GM12878 (cell line): ENCODE data around the gene TCF12. TPM values are rescaled to one million over a fixed set of nuclear protein-coding genes. Genes with fewer than 3 reads are reported as not detected.

ENCODE experiments used
- ATAC-seq: fragments of 200-7000 bp; cut with Tn5 transposase; 3 replicates; pipeline ENCODE4 v1.9.1; 2020; ENCODE audit warnings: mild to moderate bottlenecking, moderate library complexity
- BruUV-seq: library from RNA; stranded (reverse); fragments of 400-500 nt; replicated peaks from 2 replicates; lab custom pipeline; 2021; lab: Mats Ljungman, UMichigan
- CTCF ChIA-PET: fragments of 300-600 bp; sonication (Branson Sonifier 250); formaldehyde crosslinking; extraction: SDS; loops from one replicate; lab custom pipeline; 2021; ENCODE audit warnings: inconsistent platforms; lab: Yijun Ruan, JAX
- POLR2A ChIA-PET: fragments of 350-600 bp; formaldehyde crosslinking; extraction: SDS; loops from one replicate; lab custom pipeline; 2021; ENCODE audit warnings: inconsistent platforms; lab: Charles Lee
- RAD21 ChIA-PET: fragments of 300-600 bp; sonication (Branson Sonifier 250); formaldehyde crosslinking; loops from one replicate; lab custom pipeline; 2023; ENCODE audit warnings: antibody characterized with exemption; ENCODE audit not compliant: unreplicated experiment; lab: Charles Lee
- SMC1A ChIA-PET: fragments of 300-600 bp; sonication (Branson Sonifier 250); formaldehyde crosslinking; loops from one replicate; lab custom pipeline; 2023; ENCODE audit not compliant: unreplicated experiment, uncharacterized antibody; lab: Charles Lee
- DNase-seq: peaks from one replicate; pipeline ENCODE4 v3.0.0-alpha.2; 2011; ENCODE audit warnings: low read depth, low spot score
- FAIRE-seq: peaks from 3 replicates; lab custom pipeline; 2011; peaks lifted over from hg19 to GRCh38; lab: Jason Lieb, UNC
- H2AFZ ChIP-seq: 2 replicates; pipeline ENCODE4 v1.6.0; 2011; ENCODE audit warnings: low read depth, low read length, control low read depth; ENCODE audit not compliant: control insufficient read depth
- H3K27ac ChIP-seq: 2 replicates; pipeline ENCODE4 v1.5.1; 2011; ENCODE audit warnings: control low read depth; ENCODE audit not compliant: control insufficient read depth, insufficient read depth
- H3K27me3 ChIP-seq, 2 experiments: replicated peaks in 1 of 2; 2 replicates each; pipeline versions ENCODE4 v1.6.0 to v1.6.1; 2011; ENCODE audit warnings: low read length in 1 of 2; ENCODE audit not compliant: control insufficient read depth in 2 of 2, insufficient read depth in 2 of 2
- H3K36me3 ChIP-seq, 2 experiments: 2 replicates each; pipeline ENCODE4 v1.5.1; 2011; ENCODE audit warnings: low read length in 1 of 2; ENCODE audit not compliant: control insufficient read depth in 2 of 2, insufficient read depth in 2 of 2
- H3K4me1 ChIP-seq: 2 replicates; pipeline ENCODE4 v1.6.1; 2011; ENCODE audit warnings: mild to moderate bottlenecking, low read length, moderate library complexity, mixed read lengths; ENCODE audit not compliant: control insufficient read depth, insufficient read depth
- H3K4me2 ChIP-seq: 2 replicates; pipeline ENCODE4 v1.6.0; 2011; ENCODE audit warnings: control low read depth; ENCODE audit not compliant: control insufficient read depth, insufficient read depth
- H3K4me3 ChIP-seq: fragments of 200-600 bp; sonication (generic); 2 replicates; pipeline ENCODE4 v1.5.1; 2016
- H3K79me2 ChIP-seq: 2 replicates; pipeline ENCODE4 v1.6.0; 2011; ENCODE audit warnings: low read length; ENCODE audit not compliant: control insufficient read depth, insufficient read depth
- H3K9ac ChIP-seq: 2 replicates; pipeline ENCODE4 v1.8.0; 2011; ENCODE audit warnings: low read length, control low read depth, mixed read lengths; ENCODE audit not compliant: control insufficient read depth, insufficient read depth
- H3K9me3 ChIP-seq: replicated peaks from 3 replicates; pipeline ENCODE4 v1.5.1; 2011; ENCODE audit warnings: mild to moderate bottlenecking, low read length; ENCODE audit not compliant: control insufficient read depth, insufficient read depth
- H4K20me1 ChIP-seq: 2 replicates; pipeline ENCODE4 v1.6.0; 2011; ENCODE audit not compliant: control insufficient read depth, insufficient read depth
- BCL3 ChIP-seq: IDR thresholded peaks from 2 replicates; pipeline ENCODE4 v1.6.1; 2011; ENCODE audit warnings: borderline replicate concordance, low read depth, mild to moderate bottlenecking, moderate library complexity, low read length; ENCODE audit not compliant: insufficient read depth, poor library complexity, severe bottlenecking
- PAX5 ChIP-seq: IDR thresholded peaks from 2 replicates; pipeline ENCODE4 v1.6.1; 2011; ENCODE audit warnings: low read depth, low read length, borderline replicate concordance
- PBX3 ChIP-seq: IDR thresholded peaks from 2 replicates; pipeline ENCODE4 v1.6.1; 2011; ENCODE audit warnings: mild to moderate bottlenecking, low read depth, low read length, moderate library complexity; ENCODE audit not compliant: insufficient replicate concordance
- TCF3 ChIP-seq: IDR thresholded peaks from 2 replicates; pipeline ENCODE4 v1.6.1; 2012; ENCODE audit warnings: low read depth, mild to moderate bottlenecking, low read length, borderline replicate concordance; ENCODE audit not compliant: insufficient read depth
- WGBS: methylation state at CpG from one replicate; pipeline ENCODE4 v1.1.6; 2016; ENCODE audit warnings: low lambda C conversion rate; ENCODE audit not compliant: insufficient replicate concordance, insufficient coverage; ENCODE audit errors: missing lambda C conversion rate; 5-methylcytosine and 5-hydroxymethylcytosine counted together
- in situ Hi-C: fragments of 300-500 bp; cut with MboI; formaldehyde crosslinking; loops from 9 replicates; pipeline ENCODE4 v1.14.3; 2018; ENCODE audit warnings: mixed read lengths
- intact Hi-C: fragments of 100-400 bp; cut with micrococcal nuclease; formaldehyde crosslinking; loops from one replicate; pipeline ENCODE4 v1.14.2; 2022; ENCODE audit not compliant: unreplicated experiment
- polyA plus RNA-seq, 11 experiments: library from polyadenylated mRNA; depleted of rRNA in 4 of 11; unstranded in 6 of 11; stranded (reverse) in 5 of 11; fragments of >200 nt; fragmentation: Nextera tagmentation in 4 of 11; fragmentation: Illumina TruSeq in 1 of 11; extraction: Ambion mirVana in 4 of 11; extraction: Trizol in 1 of 11; gene quantifications; 1 replicate in 1 of 11; 2 replicates in 10 of 11; pipeline versions ENCODE4 v1.2.1 to v1.2.3, GENCODE V29; 2011 to 2016; ENCODE audit warnings: inconsistent platforms in 2 of 11, missing spikeins in 2 of 11, low read depth in 1 of 11
- total RNA-seq, 4 experiments: library from RNA; depleted of rRNA in 3 of 4; stranded (reverse); fragments of >200 nt in 3 of 4; fragmentation: Illumina TruSeq in 1 of 4; extraction: Trizol in 1 of 4; gene quantifications; 2 replicates each; pipeline versions ENCODE4 v1.2.1 to v1.2.3, GENCODE V29; 2013 to 2021

Gene TCF12
- total and polyA plus RNA-seq, 10 of the 15 experiments (the other 5 are each of a cell fraction or from before 2014, with no cell fraction given): 8.2 to 70.9 (median 49.5) TPM

- in situ Hi-C loops: no loop called here
Observed at GRCh38 chr15:57319919-57320560, 401.6 kb downstream of the TCF12 start.

More at GRCh38 chr15:57319919-57320560, 401.6 kb downstream of the TCF12 start:
- ATAC-seq: no peak
- DNase-seq: no peak
- POLR2A ChIA-PET: no interaction called here
- no peaks in the 10 kb centered on the region for H3K36me3 ChIP-seq
- H3K4me2 ChIP-seq: no peak overlapping the region
- FAIRE-seq: no peak
- RAD21 ChIA-PET: no interaction called here
- H2AFZ ChIP-seq: no peak overlapping the region
- CTCF ChIA-PET: no interaction called here
- H3K4me3 ChIP-seq: no peak overlapping the region
- H4K20me1 ChIP-seq: no peaks in the 10 kb centered on the region
- no peaks in the 10 kb centered on the region for H3K4me1 ChIP-seq
- BruUV-seq: no TSS peak
- WGBS: 88% methylated on average over 16 of the region's 23 CpGs
- SMC1A ChIA-PET: no interaction called here
- intact Hi-C loops: no loop called here
- no peak overlapping the region for H3K27ac ChIP-seq
- H3K27me3 ChIP-seq: no peaks in the 10 kb centered on the region
- H3K79me2 ChIP-seq: no peaks in the 10 kb centered on the region
- no peak overlapping the region for H3K9ac ChIP-seq
- TF ChIP-seq BCL3 (peak; percentile 97), PAX5 (no peak), TCF3 (peak; percentile 89; the same call in 1 of the 2 replicates), PBX3 (peak; percentile 50)
- no peaks in the 10 kb centered on the region for H3K9me3 ChIP-seq
